HG03565 (cell line): ENCODE results near the gene RSBN1.

ENCODE experiments used
- ATAC-seq: cut with Tn5 transposase; IDR thresholded peaks from one replicate; pipeline ENCODE4 v1.9.1; 2021; ENCODE audit warnings: mild to moderate bottlenecking, moderate library complexity; ENCODE audit not compliant: unreplicated experiment

The RSBN1 gene

GRCh38 chr1:113813218-113813617 is 942 bp upstream of the RSBN1 start:
- no peak for ATAC-seq

DNA sequence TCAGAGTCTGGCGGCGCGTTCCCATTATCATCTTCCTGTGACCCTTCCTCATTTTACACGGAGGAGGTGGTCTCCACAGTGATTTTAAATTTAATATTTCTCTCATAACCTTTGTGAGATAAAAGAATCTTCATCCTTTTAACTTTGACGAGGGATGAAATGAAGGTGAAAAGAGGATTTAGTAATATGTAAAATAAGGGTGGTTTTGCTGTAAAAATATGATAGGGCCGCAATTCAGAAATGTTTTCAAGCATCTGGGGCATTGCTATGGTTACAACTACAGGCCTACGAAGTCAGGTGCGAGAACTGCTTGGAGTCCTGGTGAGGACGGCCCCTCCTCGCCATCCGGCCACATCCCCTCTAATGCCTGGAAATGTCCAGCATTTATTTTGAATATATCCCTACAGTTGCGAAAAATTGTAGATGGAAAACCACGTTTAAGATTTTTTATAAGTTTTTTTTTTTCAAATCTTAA is 422 bp upstream of the RSBN1 start:
- no peak for ATAC-seq

DNA sequence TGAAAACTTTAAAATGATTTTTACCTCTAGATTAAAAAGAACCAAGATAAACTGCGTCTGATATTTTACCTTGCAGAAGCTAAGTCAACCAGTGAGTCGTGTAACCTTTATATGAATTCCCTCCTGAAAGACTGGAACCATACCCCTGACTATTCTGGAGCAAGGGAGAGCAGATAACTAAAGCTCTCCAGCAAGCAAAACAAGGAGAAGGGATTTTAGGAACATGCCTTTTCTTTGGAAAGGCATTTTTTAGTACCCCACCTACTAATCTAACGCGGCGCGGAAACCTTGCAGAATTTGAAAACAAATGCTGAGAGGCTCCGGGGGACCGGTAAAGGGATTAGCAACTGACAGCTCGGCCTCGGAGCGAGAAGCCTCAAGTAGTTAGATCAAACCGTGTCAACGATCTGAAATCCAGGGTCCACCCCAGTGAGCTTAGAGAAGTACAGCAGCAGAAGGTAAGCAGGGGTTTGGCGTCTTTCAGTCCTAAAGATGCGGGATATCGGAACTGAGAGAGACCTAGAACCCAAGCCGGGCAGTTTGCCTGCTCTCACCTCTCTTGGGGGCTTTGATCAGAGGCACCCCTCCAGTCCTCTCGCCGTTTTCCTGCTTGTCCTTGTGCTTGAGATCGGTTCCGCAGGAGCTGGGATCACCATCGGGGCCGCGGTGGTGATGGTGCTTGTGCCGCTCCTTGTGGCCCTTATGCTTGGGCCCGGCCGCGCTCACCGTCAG is 954 bp downstream of the RSBN1 start:
- peak; percentile 2 for ATAC-seq

GRCh38 chr1:113809670-113810602 is 2.3 kb downstream of the RSBN1 start:
- ATAC-seq = no peak

- ATAC-seq = no peak
Observed at GRCh38 chr1:113808450-113809195, 3.7 kb downstream of the RSBN1 start.

DNA sequence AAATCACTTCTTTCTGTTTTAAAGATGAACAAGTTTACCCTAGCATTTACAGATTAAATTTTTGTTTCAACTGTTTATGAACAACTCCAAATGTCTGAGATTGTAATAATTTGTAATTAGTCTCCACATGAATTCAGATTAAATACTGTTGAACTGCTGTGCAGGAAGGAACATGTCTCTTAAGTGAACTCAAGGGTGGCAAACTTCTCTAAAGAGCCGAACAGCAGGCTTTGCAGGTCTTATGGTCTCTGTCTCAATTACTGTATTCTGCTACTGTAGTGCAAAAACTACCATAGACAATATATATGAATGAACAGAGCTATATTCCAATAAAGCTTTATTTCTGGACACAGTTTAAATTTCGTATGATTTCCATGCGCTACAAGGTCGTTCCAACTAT is 6.6 kb downstream of the RSBN1 start:
- ATAC-seq = no peak

- no peak for ATAC-seq
Observed at GRCh38 chr1:113805256-113805531, 7.1 kb downstream of the RSBN1 start.

DNA sequence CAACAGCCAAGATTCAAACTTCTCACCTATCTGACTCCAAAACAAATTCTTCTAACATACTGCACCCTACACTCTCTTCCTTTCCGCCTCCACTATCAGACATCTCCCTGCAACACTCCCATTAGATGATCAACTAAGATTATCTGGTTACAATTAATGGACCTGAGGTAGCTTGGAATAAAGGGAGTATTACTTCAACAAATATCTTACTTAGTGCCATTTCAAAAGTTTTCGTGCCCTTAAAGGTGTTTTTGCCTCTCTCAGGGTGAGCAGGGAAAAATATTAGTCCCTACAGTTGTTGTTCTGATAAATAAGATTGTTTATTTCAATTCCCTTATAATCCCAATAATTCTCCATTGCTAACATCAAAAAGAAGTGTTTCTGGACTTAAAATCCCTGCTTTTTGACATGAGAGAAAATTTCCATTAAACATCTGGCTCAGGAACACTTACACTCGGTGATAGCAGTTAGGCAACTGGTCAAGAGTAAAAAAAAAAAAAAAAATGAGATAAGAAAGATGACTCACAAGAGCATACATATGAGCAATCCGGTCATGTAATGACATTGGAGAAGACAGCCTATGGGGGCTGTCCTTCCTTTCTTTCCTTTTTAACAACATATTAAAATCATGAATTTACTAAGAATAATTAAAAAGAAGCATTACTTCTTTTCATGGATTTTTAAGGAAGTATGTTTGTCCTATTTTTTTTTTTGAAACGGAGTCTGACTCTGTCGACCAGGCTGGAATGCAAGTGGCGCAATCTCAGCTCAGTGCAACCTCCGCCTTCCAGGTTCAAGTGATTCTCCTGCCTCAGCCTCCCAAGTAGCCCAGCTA is 7.6 kb downstream of the RSBN1 start:
- ATAC-seq = no peak

DNA sequence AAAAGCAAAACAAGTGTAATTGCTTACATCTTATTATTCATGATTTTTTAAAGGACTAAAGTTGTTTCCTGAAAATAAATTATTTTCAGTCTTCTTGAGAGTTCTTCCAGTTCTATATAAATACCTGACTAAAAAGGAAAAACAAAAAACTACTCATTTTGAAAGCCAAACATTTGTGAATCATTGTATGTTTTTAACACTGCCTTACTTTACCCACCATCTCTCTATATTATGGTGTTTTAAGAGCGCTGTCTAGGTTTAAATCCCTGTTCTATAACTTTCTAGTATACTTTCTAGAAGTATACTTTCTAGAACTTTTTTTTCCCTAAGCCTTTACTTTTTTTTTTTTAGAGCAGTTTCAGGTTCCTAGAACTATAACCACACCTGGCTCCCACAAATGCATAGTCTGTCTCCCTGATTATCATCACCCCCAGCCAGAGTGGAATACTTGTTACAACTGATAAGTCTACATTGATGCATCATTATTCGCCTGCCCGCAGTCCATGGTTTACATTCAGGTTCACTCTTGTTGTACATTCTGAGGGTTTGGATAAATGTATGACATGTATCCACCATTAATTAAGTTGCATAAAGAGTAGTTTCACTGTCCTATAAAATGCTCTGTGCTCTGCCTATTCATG is 9.8 kb downstream of the RSBN1 start:
- ATAC-seq = no peak

- no peak for ATAC-seq
Observed at GRCh38 chr1:113800487-113800886, 11.8 kb downstream of the RSBN1 start.

- ATAC-seq = no peak
Observed at GRCh38 chr1:113797472-113797871, 14.8 kb downstream of the RSBN1 start.

- ATAC-seq = no peak
Observed at GRCh38 chr1:113793878-113794834, 18.1 kb downstream of the RSBN1 start.

DNA sequence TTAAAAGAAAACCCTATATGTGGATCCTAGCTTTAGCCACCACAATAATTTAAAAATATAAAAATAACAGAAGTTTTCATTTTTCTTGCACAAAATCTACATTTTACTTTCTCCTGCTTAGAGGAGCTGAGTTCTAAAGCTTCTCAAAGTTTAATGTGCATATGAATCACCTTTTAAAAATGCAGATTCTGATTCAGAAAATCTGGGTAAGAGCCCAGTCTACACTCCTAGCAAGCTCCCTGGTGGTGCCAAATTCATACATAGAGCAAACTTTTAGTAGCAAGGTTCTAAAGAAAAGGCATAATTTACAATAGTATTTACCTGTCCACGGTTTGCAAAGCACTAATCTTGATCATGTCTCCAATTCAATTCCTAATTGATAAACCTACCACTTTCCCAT is 19.3 kb downstream of the RSBN1 start:
- no peak for ATAC-seq

DNA sequence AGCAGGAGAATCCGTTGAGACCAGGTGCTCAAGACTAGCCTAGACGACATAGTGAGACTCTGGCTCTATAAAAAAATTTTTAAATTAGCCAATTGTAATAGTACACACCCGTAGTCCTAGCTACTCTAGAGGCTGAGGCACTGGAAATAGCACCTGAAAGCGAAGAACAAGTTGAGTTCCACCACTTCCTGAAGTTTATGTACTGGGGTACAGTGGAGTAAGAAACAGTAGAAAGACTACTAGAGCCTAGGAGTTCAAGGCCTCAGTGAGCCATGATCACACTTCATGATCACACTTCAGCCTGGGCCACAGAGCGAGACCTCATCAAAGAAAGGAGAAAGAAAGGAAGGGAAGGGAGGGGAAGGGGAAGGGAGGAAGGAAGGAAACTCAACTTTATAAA is 19.8 kb downstream of the RSBN1 start:
- ATAC-seq = no peak

GRCh38 chr1:113788802-113789201 is 23.5 kb downstream of the RSBN1 start:
- no peak for ATAC-seq

- ATAC-seq = no peak
Observed at GRCh38 chr1:113787663-113788062, 24.6 kb downstream of the RSBN1 start.

GRCh38 chr1:113786069-113786468 is 26.2 kb downstream of the RSBN1 start:
- ATAC-seq = no peak

GRCh38 chr1:113784104-113784779 is 28.0 kb downstream of the RSBN1 start:
- peak; percentile 55 for ATAC-seq
